Transverse colon (tissue), 4 donors: ENCODE results near the gene FBRS. TPM values are rescaled to one million over a fixed set of nuclear protein-coding genes. Genes with fewer than 3 reads are reported as not detected.

Source experiments
- DNase-seq: peaks from one replicate; pipeline ENCODE4 v3.0.0-alpha.2; 2019
- H3K27ac ChIP-seq, 4 donors: fragments of 200-600 bp; sonication (generic); 2 replicates each; pipeline ENCODE4 v1.5.1; 2016 to 2018; ENCODE audit warnings: inconsistent platforms in 4 of 4
- H3K27me3 ChIP-seq: fragments of 200-600 bp; sonication (generic); 2 replicates; pipeline ENCODE4 v1.5.1; 2017; ENCODE audit warnings: inconsistent platforms
- H3K36me3 ChIP-seq, 4 donors: fragments of 200-600 bp; sonication (generic); 2 replicates each; pipeline ENCODE4 v1.5.1; 2017 to 2019; ENCODE audit warnings: inconsistent platforms in 4 of 4
- H3K4me1 ChIP-seq, 4 donors: fragments of 200-600 bp; sonication (generic); 2 replicates each; pipeline ENCODE4 v1.5.1; 2017 to 2020; ENCODE audit warnings: inconsistent platforms in 4 of 4
- H3K4me3 ChIP-seq, 4 donors: fragments of 200-600 bp; sonication (generic); 1 replicate in 1 of 4; 2 replicates in 3 of 4; pipeline versions ENCODE4 v1.5.1 to v1.6.1; 2017 to 2019; ENCODE audit warnings: inconsistent platforms in 4 of 4
- H3K9me3 ChIP-seq, 2 donors: fragments of 200-600 bp; sonication (generic); 2 replicates each; pipeline ENCODE4 v1.5.1; 2017 to 2019; ENCODE audit warnings: inconsistent platforms in 2 of 2
- CTCF ChIP-seq, 5 experiments: fragments of 200-600 bp in 3 of 5; fragments of 450-650 bp in 2 of 5; sonication (generic) in 3 of 5; IDR thresholded peaks; 1 replicate in 2 of 5; 2 replicates in 3 of 5; pipeline ENCODE4 v1.5.1; 2016 to 2017; ENCODE audit warnings: antibody characterized with exemption in 5 of 5, inconsistent platforms in 3 of 5, mild to moderate bottlenecking in 2 of 5, moderate library complexity in 1 of 5
- EP300 ChIP-seq: sonication (generic); formaldehyde crosslinking; IDR thresholded peaks from one replicate; pipeline ENCODE4 v1.6.1; 2017; ENCODE audit warnings: antibody characterized with exemption, low read depth
- POLR2A ChIP-seq: fragments of 450-650 bp; IDR thresholded peaks from one replicate; pipeline ENCODE4 v1.6.1; 2016; ENCODE audit warnings: antibody characterized with exemption, mild to moderate bottlenecking, moderate library complexity
- POLR2AphosphoS5 ChIP-seq, 3 donors: sonication (generic); formaldehyde crosslinking; IDR thresholded peaks; one replicate each; pipeline ENCODE4 v1.6.1; 2016; ENCODE audit warnings: antibody characterized with exemption in 3 of 3
- WGBS, 2 donors: methylation state at CpG; one replicate each; pipeline ENCODE4 v1.1.5; 2018; ENCODE audit warnings: low coverage in 1 of 2; 5-methylcytosine and 5-hydroxymethylcytosine counted together
- in situ Hi-C, 4 donors: fragments of 200-750 bp; cut with MboI; loops; one replicate each; pipeline versions ENCODE4 v1.15.0 to v1.15.1; 2017; ENCODE audit warnings: low sequenced_read_pairs in 3 of 4, low pct_ligation_motif_present in 1 of 4, low pct_unique_long_range_greater_than_20kb in 1 of 4
- intact Hi-C: fragments of 100-400 bp; cut with DNase I; formaldehyde crosslinking; loops from one replicate; pipeline ENCODE4 v1.15.1; 2023; ENCODE audit warnings: low total_unique reads
- total RNA-seq, 4 donors: library from RNA; depleted of rRNA; stranded (reverse); fragments of >200 nt; gene quantifications; one replicate each; pipeline ENCODE4 v1.1.0, GENCODE V29; 2016

Gene FBRS
- total RNA-seq, 4 donors from 2014 or later = 54.6 to 114 (median 73.1) TPM

DNA sequence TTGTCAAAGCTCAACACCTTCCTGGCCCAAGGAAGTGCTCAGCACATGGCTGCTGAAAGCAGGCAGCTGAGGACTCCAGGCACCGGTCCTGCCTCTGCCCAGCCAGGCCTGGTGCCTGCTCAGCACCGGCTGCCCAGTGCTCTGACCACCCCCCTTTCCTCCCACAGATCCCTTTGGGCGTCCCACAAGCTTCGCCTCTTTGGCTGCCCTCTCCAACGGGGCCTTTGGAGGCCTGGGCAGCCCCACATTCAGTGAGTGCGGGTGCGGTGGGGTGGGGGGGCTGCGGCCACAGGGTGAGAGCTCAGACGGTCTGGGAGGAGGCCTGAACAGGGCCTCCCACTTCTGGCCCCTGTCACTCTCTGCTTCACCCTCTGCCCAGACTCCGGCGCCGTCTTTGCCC lies 10.2 kb downstream of the FBRS start:
- TF ChIP-seq POLR2A = no peak
- no peak for TF ChIP-seq CTCF (IDR thresholded peaks at IDR 0.05)
- TF ChIP-seq POLR2AphosphoS5 (IDR thresholded peaks at IDR 0.05) = no peak
- no peak for TF ChIP-seq EP300
- in situ Hi-C loops = no loop called here

DNA sequence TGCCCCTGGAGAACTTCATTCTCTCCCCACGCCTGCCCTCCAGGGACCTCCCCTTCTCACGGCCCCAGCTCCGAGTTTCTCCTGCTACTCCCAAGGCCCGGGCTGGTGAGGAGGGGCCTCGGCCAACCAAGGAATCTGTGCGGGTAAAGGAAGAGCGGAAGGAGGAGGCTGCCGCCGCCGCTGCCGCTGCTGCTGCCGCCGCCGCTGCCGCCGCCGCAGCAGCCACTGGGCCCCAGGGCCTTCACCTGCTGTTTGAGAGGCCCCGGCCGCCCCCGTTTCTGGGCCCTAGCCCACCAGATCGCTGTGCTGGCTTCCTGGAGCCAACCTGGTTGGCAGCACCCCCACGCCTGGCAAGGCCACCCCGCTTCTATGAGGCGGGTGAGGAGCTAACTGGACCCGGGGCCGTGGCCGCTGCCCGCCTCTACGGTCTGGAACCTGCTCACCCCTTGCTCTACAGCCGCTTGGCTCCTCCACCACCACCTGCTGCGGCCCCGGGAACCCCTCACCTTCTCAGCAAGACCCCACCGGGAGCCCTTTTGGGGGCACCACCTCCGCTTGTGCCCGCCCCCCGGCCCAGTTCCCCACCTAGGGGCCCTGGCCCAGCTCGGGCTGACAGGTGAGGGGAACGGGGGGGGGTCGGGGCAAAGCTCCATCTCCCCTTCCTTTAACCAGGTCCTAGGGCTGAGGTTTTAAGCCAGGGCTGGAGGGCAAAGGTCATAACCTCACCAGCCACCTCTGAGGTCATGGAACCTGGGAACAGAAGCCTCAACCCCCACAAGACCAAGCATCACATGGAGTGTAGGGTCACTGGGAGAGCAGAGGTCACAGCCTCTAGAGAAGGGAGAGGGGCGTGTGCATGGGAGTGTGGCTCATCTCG lies 11.0 kb downstream of the FBRS start:
- H3K27ac ChIP-seq = no peak overlapping the region
- H3K4me1 ChIP-seq = no peaks in the 10 kb centered on the region
- H3K27me3 ChIP-seq = no peaks in the 10 kb centered on the region
- intact Hi-C loops (no loop called here), in situ Hi-C loops (no loop called here)
- H3K4me3 ChIP-seq = no peak overlapping the region
- TF ChIP-seq POLR2A (no peak), POLR2AphosphoS5 (IDR thresholded peaks at IDR 0.05) (no peak), EP300 (no peak)
- H3K9me3 ChIP-seq = no peaks in the 10 kb centered on the region
- WGBS, 2 donors = 94% methylated on average over 26 of the region's 41 CpGs; no CpG with 5 or more reads in 1 of the 2 donors
- DNase-seq = no peak
- peaks cover 0 to 61% (median 26%) of the 10 kb centered on the region in 4 donors for H3K36me3 ChIP-seq

More for the DNA sequence above, 10.2 kb downstream of the FBRS start:
- Histone ChIP-seq H3K4me3 (no peak overlapping the region), H3K27ac (no peak overlapping the region), H3K36me3 (peaks cover 0 to 67% (median 29%) of the 10 kb centered on the region in 4 donors), H3K27me3 (no peaks in the 10 kb centered on the region), H3K9me3 (no peaks in the 10 kb centered on the region), H3K4me1 (peaks cover 0 to 4% (median 4%) of the 10 kb centered on the region in 4 donors)
- 91% methylated on average over 12 of the region's 12 CpGs; no CpG with 5 or more reads in 1 of the 2 donors for WGBS, 2 donors
- intact Hi-C loops = no loop called here
- no peak for DNase-seq

DNA sequence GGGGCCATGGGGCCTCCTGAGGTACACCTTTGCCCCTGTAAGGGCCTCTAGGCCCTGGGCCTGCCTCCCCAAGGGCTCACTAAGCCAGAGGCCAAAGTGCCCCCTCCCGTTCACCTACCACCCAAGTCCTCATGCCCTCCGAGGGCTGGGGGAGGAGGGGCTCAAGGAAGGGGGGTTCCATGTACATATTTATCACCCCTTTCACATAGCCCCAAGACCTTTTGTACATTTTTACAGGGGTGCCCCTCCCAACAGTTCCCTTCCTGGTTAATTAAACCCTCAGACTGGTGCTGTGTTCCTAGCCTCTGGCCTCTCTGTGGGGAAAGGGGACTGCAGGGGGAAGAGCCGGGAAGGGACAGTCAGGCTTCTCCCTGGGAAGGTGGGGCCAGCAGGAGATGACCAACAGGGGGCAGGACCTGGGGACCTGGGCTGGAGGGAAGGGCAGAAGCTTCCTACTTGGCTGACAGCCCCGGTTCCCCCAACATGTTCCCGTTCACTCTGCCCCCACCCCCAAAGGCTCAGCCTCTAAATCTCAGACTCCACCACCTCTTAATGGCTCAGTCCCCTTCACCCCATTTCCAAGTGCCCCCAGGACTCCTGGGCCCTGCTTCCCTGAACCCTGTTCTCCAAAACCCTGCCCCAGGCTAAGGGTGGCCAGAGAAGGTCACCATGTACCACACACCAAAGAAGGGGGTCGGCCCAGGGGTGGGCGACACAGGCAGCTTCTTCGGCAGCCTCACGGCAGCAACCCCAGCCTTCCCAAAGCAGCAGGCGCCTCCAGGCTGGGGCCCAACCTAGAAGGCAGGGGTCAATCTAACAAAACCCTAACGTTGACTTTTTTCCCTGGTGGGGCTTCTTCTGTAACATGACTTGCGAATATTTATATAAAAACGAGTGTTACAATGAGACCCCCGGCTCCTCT lies 11.9 kb downstream of the FBRS start:
- Histone ChIP-seq H3K27me3 (no peaks in the 10 kb centered on the region), H3K4me1 (no peaks in the 10 kb centered on the region), H3K27ac (no peak overlapping the region), H3K4me3 (no peak overlapping the region), H3K9me3 (no peaks in the 10 kb centered on the region), H3K36me3 (peaks cover 0 to 52% (median 24%) of the 10 kb centered on the region in 4 donors)
- DNase-seq = no peak
- TF ChIP-seq EP300 (no peak), POLR2AphosphoS5 (IDR thresholded peaks at IDR 0.05) (no peak), POLR2A (no peak), CTCF (IDR thresholded peaks at IDR 0.05) (no peak)
- intact Hi-C loops = no loop called here
- in situ Hi-C loops = no loop called here
- 80% methylated on average over 14 of the region's 14 CpGs; no CpG with 5 or more reads in 1 of the 2 donors for WGBS, 2 donors

- H3K4me1 ChIP-seq = no peaks in the 10 kb centered on the region
- 81 to 88% methylated on average over 4 to 10 of the region's 10 CpGs for WGBS, 2 donors
- no peak for TF ChIP-seq POLR2A
Observed at GRCh38 chr16:30675143-30675542, 16.9 kb downstream of the FBRS start.

More at GRCh38 chr16:30675143-30675542, 16.9 kb downstream of the FBRS start:
- intact Hi-C loops (no loop called here), in situ Hi-C loops (no loop called here)
- H3K4me3 ChIP-seq = no peak overlapping the region
- no peak overlapping the region for H3K27ac ChIP-seq
- H3K27me3 ChIP-seq = no peaks in the 10 kb centered on the region
- no peaks in the 10 kb centered on the region for H3K9me3 ChIP-seq
- no peak for DNase-seq
- peaks cover 0 to 4% (median 0%) of the 10 kb centered on the region in 4 donors for H3K36me3 ChIP-seq
